GM12864 (cell line): ENCODE measurements around the gene FOXP4.

Source experiments
- DNase-seq: peaks from one replicate; pipeline ENCODE4 v3.0.0-alpha.2; 2011; ENCODE audit warnings: low read depth
- H3K4me3 ChIP-seq: 2 replicates; pipeline ENCODE4 v1.5.1; 2011; ENCODE audit warnings: mild to moderate bottlenecking, low read depth, low read length, control low read depth
- CTCF ChIP-seq: IDR thresholded peaks from 2 replicates; pipeline ENCODE4 v1.5.1; 2011; ENCODE audit warnings: low read depth, mild to moderate bottlenecking, moderate library complexity, low read length, control low read depth, inconsistent platforms; ENCODE audit errors: missing control alignments

The FOXP4 gene

GRCh38 chr6:41644297-41644879 lies 98.2 kb downstream of the FOXP4 start:
- H3K4me3 ChIP-seq: no peak overlapping the region
- TF ChIP-seq CTCF: no peak
- no peak for DNase-seq

DNA sequence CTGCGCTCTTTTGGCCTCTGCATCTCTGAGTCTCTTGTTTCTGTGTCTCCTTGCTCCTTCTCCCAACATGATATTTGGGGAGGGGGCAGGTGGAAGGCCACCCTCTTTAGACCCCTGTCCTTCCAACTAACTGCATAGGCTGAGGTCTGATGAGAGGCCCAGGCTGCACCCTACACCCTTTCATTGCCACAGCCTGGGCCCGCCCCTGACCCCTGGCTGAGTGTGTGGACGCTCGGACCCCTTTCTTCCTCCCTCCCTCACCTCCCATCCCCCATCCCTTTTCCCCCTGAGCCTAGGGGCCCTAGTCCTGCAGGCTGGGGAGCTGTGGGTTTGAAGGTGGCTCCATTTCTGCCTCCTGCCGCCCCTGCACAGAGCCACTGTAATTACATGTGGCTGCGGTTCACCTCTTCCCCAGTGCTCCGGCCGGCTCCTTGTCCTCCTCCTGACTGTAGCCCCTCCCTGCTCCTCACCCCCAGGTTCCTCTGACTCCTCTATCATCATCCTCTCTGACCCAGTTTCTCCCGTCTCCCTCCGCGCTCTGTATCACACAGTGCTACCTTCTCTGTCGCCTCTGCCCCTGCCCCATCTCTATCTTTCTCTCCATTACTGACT lies 98.9 kb downstream of the FOXP4 start:
- H3K4me3 ChIP-seq: no peak overlapping the region
- DNase-seq: no peak
- no peak for TF ChIP-seq CTCF

DNA sequence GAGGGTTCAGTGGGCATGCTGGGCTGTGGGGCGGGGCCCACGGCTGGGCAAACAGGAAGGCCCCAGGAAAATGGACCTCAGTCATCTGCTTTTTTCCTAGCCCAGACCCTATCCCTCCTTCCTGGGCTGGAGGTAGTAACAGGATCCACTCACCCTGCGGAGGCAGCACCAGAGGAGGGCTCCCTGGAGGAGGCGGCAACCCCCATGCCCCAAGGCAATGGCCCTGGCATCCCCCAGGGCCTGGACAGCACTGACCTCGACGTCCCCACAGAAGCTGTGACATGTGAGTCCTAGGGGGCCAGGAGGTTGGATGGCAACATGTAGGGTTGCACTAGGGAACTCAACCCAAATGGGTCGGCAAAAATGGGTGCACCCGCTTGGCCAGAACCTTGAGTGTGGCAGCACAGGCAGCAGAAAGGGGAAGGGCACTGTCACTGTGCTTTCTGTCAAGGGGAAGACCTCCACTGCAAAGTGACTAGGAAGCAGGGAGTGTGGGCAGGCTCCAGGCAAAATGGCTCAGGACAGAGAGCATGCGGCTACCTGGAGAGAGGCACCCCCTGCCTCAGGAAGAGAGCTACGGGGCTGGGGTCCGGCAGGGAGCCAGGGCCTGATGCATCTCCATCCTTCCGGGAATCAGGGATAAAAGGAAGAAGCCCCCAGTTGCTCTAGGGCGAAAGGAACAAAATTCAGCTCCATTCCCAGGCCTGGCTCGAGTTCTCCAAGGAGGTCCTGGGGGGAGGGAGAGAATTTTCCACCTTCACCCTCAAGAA lies 100.0 kb downstream of the FOXP4 start:
- no peak overlapping the region for H3K4me3 ChIP-seq
- no peak for TF ChIP-seq CTCF
- no peak for DNase-seq

GRCh38 chr6:41647061-41647511 lies 100.9 kb downstream of the FOXP4 start:
- H3K4me3 ChIP-seq: no peak overlapping the region
- no peak for DNase-seq
- TF ChIP-seq CTCF: no peak

- TF ChIP-seq CTCF: no peak
- H3K4me3 ChIP-seq: no peak overlapping the region
- no peak for DNase-seq
These were observed 101.9 kb downstream of the FOXP4 start for GRCh38 chr6:41648070-41648585.

DNA sequence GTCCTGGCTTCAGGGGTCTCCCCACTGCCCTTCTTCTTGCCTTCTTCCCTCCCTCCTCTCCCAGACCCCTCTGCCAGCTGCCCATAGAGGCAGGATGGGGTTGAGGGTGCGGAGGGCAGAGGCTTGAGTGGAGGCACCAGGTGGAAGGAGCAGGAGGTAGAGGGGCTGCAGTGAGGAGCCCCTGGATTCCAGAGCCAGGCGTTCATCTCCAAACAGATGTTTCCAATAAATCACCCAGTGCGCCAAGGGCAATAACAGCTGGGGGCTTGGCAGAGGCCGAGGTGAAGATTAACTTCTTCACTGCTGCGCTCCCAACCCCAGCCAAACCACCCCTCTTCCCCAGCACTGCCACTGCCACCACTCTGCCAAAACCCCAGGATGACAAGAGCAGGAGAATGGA lies 102.7 kb downstream of the FOXP4 start:
- TF ChIP-seq CTCF: no peak
- no peak for DNase-seq
- H3K4me3 ChIP-seq: no peak overlapping the region

- no peak overlapping the region for H3K4me3 ChIP-seq
- no peak for TF ChIP-seq CTCF
- no peak for DNase-seq
These were observed 103.4 kb downstream of the FOXP4 start for GRCh38 chr6:41649596-41649995.
